AG04450 (cell line): ENCODE results near the gene EMILIN2. TPM values are rescaled to one million over a fixed set of nuclear protein-coding genes. Genes with fewer than 3 reads are reported as not detected.

ENCODE experiments used
- CTCF ChIA-PET: fragments of 300-600, 350-600 bp; formaldehyde crosslinking; extraction: SDS; loops from one replicate; lab custom pipeline; 2022; ENCODE audit warnings: antibody characterized with exemption, inconsistent platforms; lab: Charles Lee
- POLR2A ChIA-PET: fragments of 350-600 bp; formaldehyde crosslinking; extraction: SDS; loops from one replicate; lab custom pipeline; 2021; ENCODE audit warnings: antibody characterized with exemption, inconsistent platforms; lab: Yijun Ruan, JAX
- DNase-seq: peaks from one replicate; pipeline ENCODE4 v3.0.0-alpha.2; 2011; ENCODE audit warnings: low read depth, low spot score
- H3K27ac ChIP-seq: one replicate; pipeline ENCODE4 v1.5.1; 2012; ENCODE audit warnings: low read depth, low read length, control low read depth
- H3K27me3 ChIP-seq: one replicate; pipeline ENCODE4 v1.6.0; 2012; ENCODE audit warnings: low read length; ENCODE audit not compliant: control insufficient read depth, insufficient read depth
- H3K4me3 ChIP-seq: 2 replicates; pipeline ENCODE4 v1.5.1; 2011; ENCODE audit warnings: mild to moderate bottlenecking, low read depth, low read length, control low read depth
- H3K9me3 ChIP-seq: 2 replicates; pipeline ENCODE4 v1.5.1; 2012; ENCODE audit warnings: low read length; ENCODE audit not compliant: control insufficient read depth, insufficient read depth
- CTCF ChIP-seq: IDR thresholded peaks from 2 replicates; pipeline ENCODE4 v1.5.1; 2011; ENCODE audit warnings: low read depth, low read length, control low read depth, inconsistent platforms
- polyA plus RNA-seq: library from polyadenylated mRNA; depleted of rRNA; stranded (reverse); fragments of >200 nt; gene quantifications from 2 replicates; pipeline ENCODE4 v1.2.3, GENCODE V29; 2011

The EMILIN2 gene
- polyA plus RNA-seq, 1 experiment: 1.2 TPM

DNA sequence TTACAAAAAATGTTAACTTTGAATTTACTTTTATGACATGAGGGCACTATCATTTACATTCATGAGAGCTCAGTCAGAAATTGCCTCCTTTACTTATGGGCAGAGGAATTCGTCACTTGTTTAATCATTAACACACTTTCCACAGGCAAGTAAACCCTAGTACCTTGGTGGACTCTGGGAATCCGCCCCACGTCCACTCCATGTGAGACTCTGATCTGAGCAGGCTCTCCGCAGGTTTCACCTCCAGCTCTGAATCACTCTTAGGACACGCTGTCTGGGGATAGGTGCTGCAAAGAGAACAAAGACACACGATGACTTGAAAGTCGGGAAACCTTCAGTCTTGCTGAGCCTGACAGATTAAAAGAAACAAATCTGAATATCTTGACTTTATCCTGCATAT lies 92.5 kb downstream of the EMILIN2 start:
- no peak overlapping the region for H3K27ac ChIP-seq
- CTCF ChIA-PET: interaction anchor here (0.8 to 1.0 kb wide), 2 partner anchors 122 to 124 kb away, joined by 3 read pairs; no protein-coding TSS in a partner anchor
- no peak overlapping the region for H3K4me3 ChIP-seq
- DNase-seq: no peak
- no peaks in the 10 kb centered on the region for H3K9me3 ChIP-seq
- no peak for TF ChIP-seq CTCF
- no peaks in the 10 kb centered on the region for H3K27me3 ChIP-seq
- POLR2A ChIA-PET: no interaction called here

GRCh38 chr18:2948038-2948437 lies 101.2 kb downstream of the EMILIN2 start:
- Histone ChIP-seq H3K27me3 (no peaks in the 10 kb centered on the region), H3K9me3 (no peaks in the 10 kb centered on the region), H3K4me3 (no peak overlapping the region), H3K27ac (no peak overlapping the region)
- CTCF ChIA-PET: interaction anchor here (0.7 to 2.9 kb wide), 20 partner anchors 9 to 203 kb away, joined by 3 to 25 read pairs (median 5); no protein-coding TSS in a partner anchor
- TF ChIP-seq CTCF: peak; percentile 56
- DNase-seq: no peak
- POLR2A ChIA-PET: interaction anchor here (0.6 to 0.9 kb wide), 2 partner anchors 38 to 40 kb away, joined by 3 to 5 read pairs; no protein-coding TSS in a partner anchor

DNA sequence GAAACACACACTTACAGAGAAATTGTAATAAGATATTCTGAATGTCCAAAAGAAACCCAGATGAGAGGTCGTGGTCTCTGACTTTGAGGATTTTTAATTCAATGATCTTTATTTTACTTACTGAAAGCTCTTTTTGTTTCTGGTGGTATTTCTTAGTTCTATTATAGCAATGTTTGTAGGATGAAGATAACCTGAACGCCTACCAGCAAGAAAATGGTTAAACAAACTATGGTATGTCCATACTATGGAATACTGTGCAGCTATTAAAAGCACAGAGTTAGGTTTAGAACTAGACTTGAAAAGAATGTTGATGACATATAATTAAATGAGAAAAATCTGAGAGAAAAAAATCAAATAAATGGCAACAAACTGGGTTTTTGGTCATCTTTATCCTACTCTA lies 105.8 kb downstream of the EMILIN2 start:
- Histone ChIP-seq H3K27me3 (no peaks in the 10 kb centered on the region), H3K27ac (no peak overlapping the region), H3K4me3 (no peak overlapping the region), H3K9me3 (no peaks in the 10 kb centered on the region)
- DNase-seq: no peak
- CTCF ChIA-PET: interaction anchor here (1.0 to 1.2 kb wide), 2 partner anchors 199 to 294 kb away, joined by 4 read pairs; no protein-coding TSS in a partner anchor
- TF ChIP-seq CTCF: no peak
- POLR2A ChIA-PET: no interaction called here

- Histone ChIP-seq H3K4me3 (no peak overlapping the region), H3K27me3 (no peaks in the 10 kb centered on the region), H3K9me3 (no peaks in the 10 kb centered on the region), H3K27ac (no peak overlapping the region)
- POLR2A ChIA-PET: no interaction called here
- DNase-seq: no peak
- CTCF ChIA-PET: interaction anchor here (0.7 kb wide), 1 partner anchor 31 kb away, joined by 3 read pairs; no protein-coding TSS in a partner anchor
- TF ChIP-seq CTCF: no peak
Observed at GRCh38 chr18:2953935-2954653, 107.3 kb downstream of the EMILIN2 start.
